Activated CD4-positive, alpha-beta T cell treated with anti-CD3 and anti-CD28 coated beads, Interleukin-2, amount 10 ng/mL, durations not matched to agents 24 days and 14 days (primary cell): Measurements from ENCODE around the gene GABRR1. TPM values are rescaled to one million over a fixed set of nuclear protein-coding genes. Genes with fewer than 3 reads are reported as not detected.
"Not testable (repeated sequence)": the region's sequence is repeated elsewhere in the genome, so short reads cannot be mapped to it uniquely, and the experiment has no call there.

ENCODE experiments used
- DNase-seq: peaks from one replicate; pipeline ENCODE4 v3.0.0; 2022
- H3K27ac Mint-ChIP-seq: one replicate; pipeline ENCODE4 v1.8.0; 2022; ENCODE audit warnings: mild to moderate bottlenecking, mixed read lengths
- H3K27me3 Mint-ChIP-seq: one replicate; pipeline ENCODE4 v1.8.0; 2022; ENCODE audit warnings: mixed read lengths
- H3K36me3 Mint-ChIP-seq: one replicate; pipeline ENCODE4 v1.8.0; 2022; ENCODE audit warnings: low read depth, mild to moderate bottlenecking, mixed read lengths
- H3K4me1 Mint-ChIP-seq: one replicate; pipeline ENCODE4 v1.8.0; 2021; ENCODE audit warnings: mixed read lengths
- H3K4me3 Mint-ChIP-seq: one replicate; pipeline ENCODE4 v1.8.0; 2022; ENCODE audit warnings: mild to moderate bottlenecking, moderate library complexity, mixed read lengths
- H3K9me3 Mint-ChIP-seq: one replicate; pipeline ENCODE4 v1.8.0; 2021; ENCODE audit warnings: mixed read lengths
- intact Hi-C: fragments of 100-400 bp; cut with micrococcal nuclease; formaldehyde crosslinking; loops from one replicate; pipeline ENCODE4 v1.15.1; 2023
- total RNA-seq: library from RNA; stranded (reverse); gene quantifications from 2 replicates; pipeline ENCODE4 v1.2.3, GENCODE V29; 2022

GABRR1 gene
- total RNA-seq, 1 donor from 2014 or later, result not detected

DNA sequence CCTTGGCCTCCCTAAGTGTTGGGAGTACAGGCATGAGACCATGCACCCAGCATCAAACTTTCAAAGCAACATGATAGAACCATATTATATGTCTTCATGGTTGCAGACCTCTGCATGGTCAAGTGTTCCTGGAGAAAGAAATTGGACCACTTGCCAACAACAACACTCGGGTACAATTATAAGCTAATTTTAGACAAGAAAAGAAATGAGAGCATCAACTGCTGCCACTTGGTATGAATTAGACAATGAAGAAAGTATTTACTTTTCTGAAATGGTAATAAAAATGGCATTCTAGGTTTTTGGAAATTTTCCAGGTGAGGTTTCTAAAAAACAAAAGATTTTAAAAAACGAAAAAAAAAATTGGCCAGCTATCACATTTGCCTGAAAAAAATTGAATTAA lies 79.0 kb downstream of the GABRR1 start:
- Mint-ChIP-seq H3K4me1 (no peaks in the 10 kb centered on the region), H3K9me3 (no peaks in the 10 kb centered on the region), H3K4me3 (no peak overlapping the region), H3K27me3 (peaks cover 2% of the 10 kb centered on the region), H3K36me3 (no peaks in the 10 kb centered on the region), H3K27ac (no peak overlapping the region)
- intact Hi-C loops, result no loop called here
- DNase-seq, result no peak

DNA sequence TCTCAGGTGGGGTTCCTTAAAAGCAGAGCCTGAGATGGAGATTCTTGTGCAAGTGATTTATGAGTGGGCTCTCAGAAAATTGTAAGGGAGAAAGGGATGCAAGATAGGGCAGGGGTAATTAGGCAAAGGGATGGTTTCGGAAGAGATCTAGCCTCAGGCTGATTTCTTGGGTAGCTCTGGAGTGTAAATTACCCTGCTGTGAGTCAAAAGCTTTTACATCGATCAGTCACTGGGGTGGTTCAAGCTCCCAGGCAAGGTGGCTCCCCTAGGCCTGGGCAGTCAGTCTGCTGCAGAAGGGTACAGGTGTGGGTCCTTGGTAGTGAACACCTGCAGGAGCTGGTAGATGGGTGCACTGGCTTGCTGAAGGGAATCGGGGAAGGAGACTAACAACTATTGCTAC lies 82.4 kb downstream of the GABRR1 start:
- Mint-ChIP-seq H3K36me3 (no peaks in the 10 kb centered on the region), H3K4me3 (no peak overlapping the region), H3K27me3 (peaks cover 2% of the 10 kb centered on the region), H3K27ac (no peak overlapping the region), H3K9me3 (no peaks in the 10 kb centered on the region), H3K4me1 (no peaks in the 10 kb centered on the region)
- no peak for DNase-seq
- intact Hi-C loops, result no loop called here

DNA sequence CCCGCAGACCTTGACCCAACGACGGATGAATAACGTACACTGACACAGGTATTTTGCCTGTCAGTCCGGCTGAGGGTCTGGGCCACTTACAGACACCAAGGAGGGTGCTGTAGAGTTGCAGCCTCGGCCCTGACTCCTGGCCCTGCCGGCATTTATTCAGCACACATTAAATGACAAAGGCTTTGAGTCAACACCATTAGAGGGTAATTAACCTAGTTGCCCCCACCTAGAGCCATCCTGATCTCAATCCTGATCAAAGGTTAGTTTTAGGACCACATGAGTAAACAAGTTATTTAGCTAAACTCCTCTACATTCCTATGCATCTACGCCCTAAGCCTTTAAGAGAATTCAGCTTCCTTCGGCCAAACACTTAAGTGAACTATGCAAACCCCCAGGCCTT lies 83.2 kb downstream of the GABRR1 start:
- DNase-seq, result no peak
- no peaks in the 10 kb centered on the region for H3K4me1 Mint-ChIP-seq
- no peak overlapping the region for H3K4me3 Mint-ChIP-seq
- intact Hi-C loops, result no loop called here
- H3K9me3 Mint-ChIP-seq, result no peaks in the 10 kb centered on the region
- no peak overlapping the region for H3K27ac Mint-ChIP-seq
- H3K36me3 Mint-ChIP-seq, result no peaks in the 10 kb centered on the region
- peaks cover 2% of the 10 kb centered on the region for H3K27me3 Mint-ChIP-seq

DNA sequence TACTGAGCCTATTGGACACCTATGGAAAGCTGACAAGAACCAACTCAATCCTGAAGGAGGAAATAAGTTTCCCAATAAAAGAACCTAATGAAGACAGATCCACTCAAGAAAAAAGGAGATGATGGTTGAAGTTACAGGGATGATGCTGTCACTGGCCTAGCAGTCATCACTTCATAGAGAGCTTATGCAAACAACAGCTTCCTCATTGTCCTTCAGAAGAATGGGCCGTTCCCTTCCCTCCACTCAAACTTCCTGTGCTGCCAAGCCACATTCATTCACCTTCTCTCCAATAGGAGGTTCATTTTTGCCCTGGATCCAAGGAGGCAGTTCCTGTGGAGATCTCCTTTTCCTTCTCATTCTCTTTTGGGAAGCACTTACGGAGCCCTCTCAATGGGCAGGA lies 85.1 kb downstream of the GABRR1 start:
- Mint-ChIP-seq H3K9me3 (peaks cover 4% of the 10 kb centered on the region), H3K4me1 (no peaks in the 10 kb centered on the region), H3K36me3 (no peaks in the 10 kb centered on the region), H3K27me3 (peaks cover 5% of the 10 kb centered on the region), H3K4me3 (no peak overlapping the region), H3K27ac (no peak overlapping the region)
- intact Hi-C loops, result no loop called here
- DNase-seq, result no peak

DNA sequence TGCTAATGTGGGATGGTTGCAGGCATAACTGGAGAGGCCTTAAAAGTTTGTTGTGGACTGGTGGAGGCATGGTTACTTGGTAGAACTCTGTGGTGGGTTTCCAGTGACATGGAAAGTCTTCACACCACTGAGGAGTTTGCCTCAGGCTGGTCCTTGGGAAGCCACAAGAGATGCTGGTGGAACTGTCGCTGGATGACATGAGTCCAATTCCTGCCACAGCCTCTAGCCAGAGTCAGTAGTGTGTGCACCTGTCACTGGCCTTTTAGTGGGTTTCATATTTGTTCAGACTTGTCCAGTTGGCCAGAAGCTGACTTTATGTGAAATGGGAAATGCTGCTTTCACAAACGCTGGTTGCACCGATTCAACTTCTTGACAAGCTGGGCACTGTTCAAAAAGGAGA lies 85.6 kb downstream of the GABRR1 start:
- Mint-ChIP-seq H3K4me3 (no peak overlapping the region), H3K27ac (no peak overlapping the region), H3K36me3 (no peaks in the 10 kb centered on the region), H3K27me3 (peaks cover 6% of the 10 kb centered on the region), H3K4me1 (no peaks in the 10 kb centered on the region), H3K9me3 (peaks cover 4% of the 10 kb centered on the region)
- DNase-seq, result no peak
- intact Hi-C loops, result no loop called here

GRCh38 chr6:89128256-89128671 lies 88.9 kb downstream of the GABRR1 start:
- H3K27ac Mint-ChIP-seq, H3K4me1 Mint-ChIP-seq, H3K4me3 Mint-ChIP-seq, H3K36me3 Mint-ChIP-seq, intact Hi-C loops, DNase-seq, H3K27me3 Mint-ChIP-seq, H3K9me3 Mint-ChIP-seq: not testable (repeated sequence)

Other genes with a start within 250 kb of the GABRR1 start
- 48.3 and 51.2 TPM in 2 replicates for gene PNRC1, start 136.6 kb downstream of the GABRR1 start, total RNA-seq
- gene SRSF12, start 99.3 kb downstream of the GABRR1 start, total RNA-seq, result 0.05 TPM in 1 of 2 replicates, not detected in the other
- gene PM20D2, start 71.3 kb downstream of the GABRR1 start, total RNA-seq, result 18.3 and 18.9 TPM in 2 replicates
- gene GABRR2, start 97.9 kb upstream of the GABRR1 start, total RNA-seq, result 0.19 and 1.0 TPM in 2 replicates
- 31.6 and 33.5 TPM in 2 replicates for gene UBE2J1, start 135.4 kb upstream of the GABRR1 start, total RNA-seq
- 10.6 and 10.9 TPM in 2 replicates for gene RRAGD, start 194.9 kb upstream of the GABRR1 start, total RNA-seq
- 2.4 and 2.8 TPM in 2 replicates for gene ANKRD6, start 215.8 kb upstream of the GABRR1 start, total RNA-seq